OCI-LY3 (cell line): ENCODE results near the gene NTRK1.

Experiments
- CTCF ChIP-seq: fragments of 200-600, 300-600 bp; sonication (generic); IDR thresholded peaks from 2 replicates; pipeline ENCODE4 v1.5.1; 2014; ENCODE audit warnings: antibody characterized with exemption, low read length, low read depth
- EZH2phosphoT487 ChIP-seq: fragments of 200-600 bp; shearing (Covaris generic); IDR thresholded peaks from 2 replicates; pipeline ENCODE4 v1.6.1; 2018; ENCODE audit warnings: antibody characterized with exemption, mixed run types, low read depth

GRCh38 chr1:156898971-156899664 lies 38.5 kb downstream of the NTRK1 start:
- TF ChIP-seq CTCF: no peak
- no peak for TF ChIP-seq EZH2phosphoT487
